Neural crest cell (in vitro differentiated cells): ENCODE data around the gene CREG1. TPM values are rescaled to one million over a fixed set of nuclear protein-coding genes. Genes with fewer than 3 reads are reported as not detected.

Experiments used
- DNase-seq: peaks from one replicate; pipeline ENCODE4 v3.0.0; 2021; ENCODE audit warnings: low read depth, mixed read lengths, low spot score
- H3K27ac Mint-ChIP-seq: one replicate; pipeline ENCODE4 v1.8.0; 2021; ENCODE audit warnings: mild to moderate bottlenecking, mixed read lengths; ENCODE audit not compliant: unreplicated experiment
- H3K27me3 Mint-ChIP-seq: 2 replicates; pipeline ENCODE4 v1.8.0; 2021; ENCODE audit warnings: low read depth, mild to moderate bottlenecking, mixed read lengths
- H3K36me3 Mint-ChIP-seq: 2 replicates; pipeline ENCODE4 v1.8.0; 2021; ENCODE audit warnings: low read depth, mild to moderate bottlenecking, mixed read lengths
- H3K4me1 Mint-ChIP-seq: 2 replicates; pipeline ENCODE4 v1.8.0; 2021; ENCODE audit warnings: mixed read lengths
- H3K4me3 Mint-ChIP-seq: one replicate; pipeline ENCODE4 v1.8.0; 2021; ENCODE audit warnings: mild to moderate bottlenecking, mixed read lengths
- H3K9me3 Mint-ChIP-seq: 2 replicates; pipeline ENCODE4 v1.8.0; 2021; ENCODE audit warnings: mixed read lengths
- total RNA-seq: library from RNA; stranded (reverse); gene quantifications from 2 replicates; pipeline ENCODE4 v1.2.1, GENCODE V29; 2021
- TF ChIP-seq, protein P1 (sequence below): fragments of 200-600 bp; sonication (generic); conservative IDR thresholded peaks from 2 replicates; pipeline ENCODE4 v1.5.0; 2021; ENCODE audit warnings: antibody characterized with exemption, mild to moderate bottlenecking

CREG1 gene
- total RNA-seq, 1 donor from 2014 or later = 24.1 TPM

DNA sequence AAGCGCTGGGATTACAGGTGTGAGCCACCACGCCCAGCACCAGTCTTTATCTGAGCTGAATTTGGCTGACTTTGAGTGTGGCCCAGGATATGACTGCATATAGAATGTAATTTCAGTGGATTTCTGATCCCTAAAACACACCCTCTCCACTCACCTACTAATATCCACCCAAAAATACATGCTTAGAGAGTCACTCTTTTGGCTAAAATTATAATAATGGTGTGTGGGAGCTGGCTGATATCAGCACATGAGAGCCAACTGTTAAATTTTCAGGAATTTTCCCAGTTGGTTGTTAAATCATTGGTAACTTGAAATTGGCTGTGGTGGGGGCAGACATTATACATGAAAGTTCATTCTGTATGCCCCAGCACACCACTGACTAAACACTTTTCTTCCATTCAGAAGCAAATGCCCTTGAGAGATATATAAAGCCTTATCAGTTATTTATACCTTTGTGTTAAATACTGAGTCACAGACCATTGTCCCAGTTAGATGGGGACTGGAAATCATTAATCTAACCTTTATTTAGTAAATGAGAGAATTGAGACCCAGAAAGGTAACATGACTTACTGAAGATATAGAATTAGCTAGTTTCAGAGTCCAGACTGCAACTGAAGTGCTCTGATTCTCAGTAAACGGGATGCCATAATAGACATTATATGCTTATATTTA is 25.4 kb downstream of the CREG1 start:
- TF ChIP-seq, protein P1, sequence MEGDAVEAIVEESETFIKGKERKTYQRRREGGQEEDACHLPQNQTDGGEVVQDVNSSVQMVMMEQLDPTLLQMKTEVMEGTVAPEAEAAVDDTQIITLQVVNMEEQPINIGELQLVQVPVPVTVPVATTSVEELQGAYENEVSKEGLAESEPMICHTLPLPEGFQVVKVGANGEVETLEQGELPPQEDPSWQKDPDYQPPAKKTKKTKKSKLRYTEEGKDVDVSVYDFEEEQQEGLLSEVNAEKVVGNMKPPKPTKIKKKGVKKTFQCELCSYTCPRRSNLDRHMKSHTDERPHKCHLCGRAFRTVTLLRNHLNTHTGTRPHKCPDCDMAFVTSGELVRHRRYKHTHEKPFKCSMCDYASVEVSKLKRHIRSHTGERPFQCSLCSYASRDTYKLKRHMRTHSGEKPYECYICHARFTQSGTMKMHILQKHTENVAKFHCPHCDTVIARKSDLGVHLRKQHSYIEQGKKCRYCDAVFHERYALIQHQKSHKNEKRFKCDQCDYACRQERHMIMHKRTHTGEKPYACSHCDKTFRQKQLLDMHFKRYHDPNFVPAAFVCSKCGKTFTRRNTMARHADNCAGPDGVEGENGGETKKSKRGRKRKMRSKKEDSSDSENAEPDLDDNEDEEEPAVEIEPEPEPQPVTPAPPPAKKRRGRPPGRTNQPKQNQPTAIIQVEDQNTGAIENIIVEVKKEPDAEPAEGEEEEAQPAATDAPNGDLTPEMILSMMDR = no peak
- no peak overlapping the region for H3K27ac Mint-ChIP-seq
- H3K9me3 Mint-ChIP-seq = peaks cover 15% of the 10 kb centered on the region
- H3K4me1 Mint-ChIP-seq = peaks cover 12% of the 10 kb centered on the region
- no peak for DNase-seq
- H3K4me3 Mint-ChIP-seq = no peak overlapping the region
- no peaks in the 10 kb centered on the region for H3K27me3 Mint-ChIP-seq
- H3K36me3 Mint-ChIP-seq = peaks cover 2% of the 10 kb centered on the region

DNA sequence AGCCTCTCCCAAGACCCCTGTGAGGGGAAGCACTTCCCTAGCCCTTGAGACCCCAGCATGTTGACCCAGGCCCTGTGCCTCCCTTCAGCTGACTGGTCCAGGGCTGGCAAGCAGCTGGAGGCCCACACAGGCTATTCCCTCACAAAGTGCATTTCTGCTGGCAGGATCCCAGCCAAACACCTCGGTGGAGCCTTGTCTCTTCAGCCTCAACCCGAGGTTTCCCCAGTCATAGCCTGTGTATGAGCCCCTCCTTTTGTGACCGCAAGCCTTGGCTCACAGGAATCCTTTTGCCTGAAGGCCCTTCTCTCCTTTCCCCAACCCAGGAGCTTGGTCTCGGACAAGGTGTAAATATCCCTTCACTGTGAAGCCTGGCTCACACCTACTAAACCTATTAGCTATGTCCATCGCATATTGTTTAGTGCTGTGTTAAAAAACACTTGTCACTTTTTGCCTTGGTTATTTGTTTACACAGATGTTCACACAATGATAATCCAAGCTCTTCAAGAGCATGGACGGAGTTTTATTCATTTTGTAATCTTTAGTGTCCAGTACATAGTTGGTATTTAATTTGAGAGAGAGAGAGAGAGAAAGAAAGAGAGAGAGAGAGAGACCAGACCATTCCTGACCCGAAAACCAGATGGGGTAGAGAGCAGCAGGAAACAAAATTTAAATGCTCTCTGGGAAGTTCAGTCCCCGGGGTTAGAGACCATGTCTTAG is 26.7 kb downstream of the CREG1 start:
- Mint-ChIP-seq H3K9me3 (peaks cover 21% of the 10 kb centered on the region), H3K27me3 (no peaks in the 10 kb centered on the region), H3K36me3 (peaks cover 5% of the 10 kb centered on the region), H3K27ac (no peak overlapping the region), H3K4me1 (peaks cover 7% of the 10 kb centered on the region), H3K4me3 (no peak overlapping the region)
- no peak for DNase-seq
- TF ChIP-seq, protein P1 = no peak

DNA sequence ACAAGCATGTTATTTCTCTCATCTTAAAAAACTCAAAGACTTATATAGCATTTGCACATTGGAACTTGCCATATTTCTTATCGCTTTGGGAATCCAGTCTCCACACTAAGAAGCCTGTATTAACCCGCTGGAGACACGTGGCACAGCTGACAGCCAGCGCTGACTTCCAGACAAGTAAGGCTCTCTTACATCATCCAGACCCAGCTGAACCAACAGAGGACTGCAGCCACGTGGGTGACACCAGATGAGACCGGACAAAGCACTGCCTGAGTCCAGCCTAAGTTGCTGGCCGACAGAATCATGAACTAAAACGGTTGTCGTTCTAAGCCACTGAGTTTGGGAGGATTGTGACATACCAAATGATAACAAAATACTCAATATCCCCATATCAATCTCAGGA is 28.9 kb downstream of the CREG1 start:
- Mint-ChIP-seq H3K9me3 (peaks cover 21% of the 10 kb centered on the region), H3K4me1 (peaks cover 7% of the 10 kb centered on the region), H3K27ac (no peak overlapping the region), H3K36me3 (peaks cover 5% of the 10 kb centered on the region), H3K27me3 (no peaks in the 10 kb centered on the region), H3K4me3 (no peak overlapping the region)
- DNase-seq = no peak
- TF ChIP-seq, protein P1 = no peak

DNA sequence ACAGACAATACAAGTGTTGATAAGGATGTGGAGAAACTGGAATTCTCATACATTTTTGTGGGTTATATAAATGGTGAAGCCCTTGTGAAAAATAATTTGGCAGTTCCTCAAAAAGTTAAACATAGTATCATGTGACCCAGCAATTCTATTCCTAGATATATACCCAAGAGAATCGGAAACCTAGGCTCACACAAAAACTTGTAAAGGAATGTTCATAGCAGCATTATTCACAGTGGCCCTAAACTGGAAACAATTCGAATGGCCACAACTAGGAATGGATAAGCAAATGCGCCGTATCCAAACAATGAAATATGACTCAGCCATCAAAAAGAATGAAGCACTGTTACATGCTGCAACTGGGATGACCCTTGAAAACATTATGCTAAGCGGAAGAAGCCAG is 31.3 kb downstream of the CREG1 start:
- H3K36me3 Mint-ChIP-seq = peaks cover 5% of the 10 kb centered on the region
- H3K4me1 Mint-ChIP-seq = peaks cover 14% of the 10 kb centered on the region
- H3K9me3 Mint-ChIP-seq = peaks cover 21% of the 10 kb centered on the region
- no peak for DNase-seq
- no peaks in the 10 kb centered on the region for H3K27me3 Mint-ChIP-seq
- TF ChIP-seq, protein P1 = no peak
- H3K4me3 Mint-ChIP-seq = no peak overlapping the region
- H3K27ac Mint-ChIP-seq = no peak overlapping the region

DNA sequence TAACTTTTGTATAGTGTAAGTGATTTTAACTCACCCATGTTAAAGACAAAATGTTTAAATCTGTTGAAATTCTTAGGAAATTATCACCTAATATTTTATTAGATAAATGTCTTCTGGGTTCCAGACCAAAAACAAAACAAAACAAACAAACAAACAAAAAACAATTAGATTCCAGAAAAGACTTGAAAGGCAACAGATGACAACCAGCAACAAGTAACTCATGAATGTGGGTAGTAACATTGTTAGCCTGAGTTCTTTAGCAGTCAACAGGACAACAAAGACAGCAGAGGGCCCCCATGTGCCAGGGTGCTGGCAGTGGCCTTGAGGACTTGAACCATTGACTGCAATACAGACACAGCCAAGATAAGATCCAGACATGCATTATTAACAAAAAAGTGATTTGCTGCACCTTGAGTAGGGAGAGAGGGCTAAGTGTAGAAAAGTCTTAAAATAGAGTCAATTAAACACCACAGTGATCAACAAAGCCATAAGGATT is 32.8 kb downstream of the CREG1 start:
- peaks cover 21% of the 10 kb centered on the region for H3K4me1 Mint-ChIP-seq

More for the DNA sequence above, 32.8 kb downstream of the CREG1 start:
- no peak for DNase-seq
- Mint-ChIP-seq H3K36me3 (peaks cover 5% of the 10 kb centered on the region), H3K27me3 (no peaks in the 10 kb centered on the region), H3K9me3 (peaks cover 21% of the 10 kb centered on the region), H3K27ac (no peak overlapping the region), H3K4me3 (no peak overlapping the region)
- TF ChIP-seq, protein P1 = no peak
